HG03558 (cell line): ENCODE data around the gene GAPDHS.

Source experiments
- ATAC-seq: cut with Tn5 transposase; IDR thresholded peaks from one replicate; pipeline ENCODE4 v1.9.1; 2021; ENCODE audit warnings: moderate number of reproducible peaks; ENCODE audit not compliant: unreplicated experiment; ENCODE audit errors: extremely low read depth

GAPDHS gene

GRCh38 chr19:35509861-35510625 is 23.2 kb upstream of the GAPDHS start:
- no peak for ATAC-seq

DNA sequence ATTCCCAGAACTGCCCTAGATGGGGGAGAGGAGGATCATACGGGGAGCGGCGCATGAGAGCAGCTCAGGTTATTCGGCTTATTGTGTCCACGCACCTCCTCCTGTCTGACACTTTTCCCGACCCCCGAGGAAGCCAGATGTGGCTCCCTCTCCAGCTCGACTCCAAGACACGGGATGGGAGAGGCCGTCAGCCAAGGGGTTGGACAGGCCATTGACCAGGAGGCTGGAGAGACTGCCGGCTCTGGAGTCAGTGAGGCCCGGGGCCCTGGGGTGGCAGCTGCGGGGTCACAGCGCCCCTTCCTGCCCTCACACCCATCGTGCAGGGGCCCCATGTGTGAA is 22.7 kb upstream of the GAPDHS start:
- no peak for ATAC-seq

DNA sequence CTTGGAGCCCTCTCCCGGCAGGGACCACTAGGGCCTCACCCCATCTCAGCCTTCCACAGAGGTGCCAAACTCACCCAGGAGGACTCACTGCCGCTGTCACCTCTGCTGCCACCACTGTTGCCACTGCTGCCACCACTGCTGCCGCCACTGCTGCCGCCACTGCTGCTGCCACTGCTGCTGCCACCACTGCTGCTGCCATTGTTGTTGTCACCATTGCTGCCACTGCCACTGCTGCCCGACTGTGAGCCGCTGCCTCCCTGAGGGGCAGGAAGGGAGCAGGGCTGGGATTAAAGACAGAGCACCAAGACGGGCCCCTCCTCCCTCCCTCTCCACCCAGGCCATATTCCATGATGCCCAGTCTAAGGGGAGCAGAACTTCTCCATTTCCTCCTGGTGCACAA is 21.9 kb upstream of the GAPDHS start:
- no peak for ATAC-seq

DNA sequence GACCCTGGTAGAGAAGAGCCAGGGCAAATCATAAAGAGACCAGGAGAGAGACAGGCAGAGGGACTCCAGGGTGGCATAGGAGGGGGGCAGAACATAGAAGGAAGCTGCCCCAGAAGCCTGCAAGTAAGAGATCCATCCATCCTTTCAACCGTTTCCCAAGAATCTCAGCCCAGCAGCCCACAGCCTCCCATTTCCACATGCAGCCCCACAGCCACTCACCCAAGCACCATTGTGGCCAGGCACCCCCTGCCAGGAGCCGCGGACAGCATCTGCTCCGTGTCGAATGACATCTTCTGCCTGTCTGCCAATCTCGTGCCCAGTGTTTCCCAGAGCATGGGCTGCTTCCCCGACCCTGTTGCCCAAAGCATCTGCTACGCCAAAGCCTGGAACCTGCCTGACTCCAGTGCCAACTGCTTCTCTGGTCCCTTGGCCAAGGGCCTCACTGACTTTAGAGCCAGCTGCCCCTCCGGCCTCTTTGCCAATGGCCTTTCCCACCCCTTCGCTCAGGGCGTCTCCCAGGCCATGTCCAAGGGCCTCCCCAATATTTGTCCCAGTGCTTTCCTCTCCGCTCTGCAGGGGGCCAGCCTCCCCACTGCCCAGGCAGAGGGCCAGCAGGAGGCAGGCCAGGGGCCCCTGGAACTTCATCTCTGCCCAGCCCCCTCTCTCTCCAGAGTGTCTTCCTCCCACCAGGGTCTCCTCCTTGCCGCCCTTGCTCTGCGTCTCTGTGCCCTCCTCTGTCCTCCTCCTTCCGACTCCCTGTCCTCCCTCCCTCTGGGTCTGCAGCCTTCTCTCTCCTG is 20.2 kb upstream of the GAPDHS start:
- no peak for ATAC-seq

GRCh38 chr19:35513628-35514281 is 19.5 kb upstream of the GAPDHS start, which contains the start of gene DMKN:
Gene DMKN, minus strand, starts transcription at chr19:35513649. Its CDS starts 174 bp downstream, at chr19:35513475.
- no peak for ATAC-seq

DNA sequence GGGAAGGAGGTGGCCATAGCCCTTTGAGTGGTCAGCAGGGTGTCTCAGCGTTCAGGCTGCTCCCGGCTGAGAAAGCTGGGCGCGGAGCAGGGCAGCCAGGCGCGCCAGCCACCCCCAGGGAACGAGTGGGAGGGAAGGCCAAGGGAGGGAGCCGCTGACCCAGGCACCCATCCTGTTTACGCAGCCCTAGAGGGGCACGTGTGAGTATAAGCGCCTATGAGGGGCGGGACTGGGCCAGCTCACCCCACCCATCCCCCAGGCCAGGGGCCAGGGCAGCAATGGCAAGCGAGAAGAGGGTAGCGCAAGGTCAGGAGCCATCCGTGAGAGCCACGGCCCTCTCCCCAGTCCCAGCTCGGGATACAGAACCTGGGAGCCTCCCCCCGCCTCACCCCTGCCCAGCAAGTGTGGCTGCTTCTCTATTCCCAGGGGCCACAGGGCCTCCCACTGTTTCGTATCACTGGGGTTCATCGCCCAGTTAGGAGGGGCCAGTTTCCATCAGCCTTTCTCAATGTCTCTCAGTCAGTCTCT is 18.9 kb upstream of the GAPDHS start:
- no peak for ATAC-seq

DNA sequence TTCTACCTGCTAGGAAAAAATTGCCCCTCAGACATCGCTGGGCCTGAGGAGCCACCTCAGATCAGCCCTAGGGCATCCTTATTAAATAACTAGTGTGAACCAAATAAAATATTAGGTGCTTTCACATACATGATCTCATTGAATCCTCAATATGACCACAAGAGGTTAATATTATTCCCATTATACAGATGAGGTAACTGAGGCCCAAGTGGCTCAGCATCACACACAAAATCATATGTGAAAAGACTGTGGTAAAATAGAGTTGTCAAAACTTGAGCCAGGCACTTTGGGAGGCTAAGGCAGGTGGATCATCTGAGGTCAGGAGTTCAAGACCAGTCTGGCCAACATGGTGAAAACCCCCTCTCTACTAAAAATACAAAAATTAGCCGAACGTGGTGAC is 16.9 kb upstream of the GAPDHS start:
- ATAC-seq: no peak

GRCh38 chr19:35517342-35517741 is 15.9 kb upstream of the GAPDHS start:
- no peak for ATAC-seq

DNA sequence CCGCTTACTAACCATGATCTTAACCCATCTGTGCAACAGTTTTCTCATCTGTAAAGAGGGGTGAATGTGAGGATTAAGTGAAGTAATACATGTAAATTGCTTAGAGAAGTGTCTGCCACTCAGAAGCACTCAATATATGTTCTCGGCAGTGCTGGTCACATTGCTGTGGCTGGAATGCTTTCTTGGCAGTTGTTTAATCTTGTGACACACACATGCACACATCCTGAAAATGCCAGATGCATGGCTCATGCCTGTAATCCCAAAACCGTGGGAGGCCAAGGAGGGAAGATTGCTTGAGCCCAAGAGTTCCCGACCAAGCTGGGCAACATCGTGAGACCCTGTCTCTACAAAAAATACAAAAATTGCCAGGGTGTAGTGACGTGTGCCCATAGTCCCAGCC is 14.9 kb upstream of the GAPDHS start:
- no peak for ATAC-seq

GRCh38 chr19:35519291-35519690 is 14.0 kb upstream of the GAPDHS start:
- ATAC-seq: no peak

- ATAC-seq: no peak
These were observed 12.0 kb upstream of the GAPDHS start for GRCh38 chr19:35521124-35521743.

GRCh38 chr19:35522745-35523327 is 10.4 kb upstream of the GAPDHS start:
- ATAC-seq: no peak

GRCh38 chr19:35524181-35524837 is 8.9 kb upstream of the GAPDHS start:
- ATAC-seq: no peak

DNA sequence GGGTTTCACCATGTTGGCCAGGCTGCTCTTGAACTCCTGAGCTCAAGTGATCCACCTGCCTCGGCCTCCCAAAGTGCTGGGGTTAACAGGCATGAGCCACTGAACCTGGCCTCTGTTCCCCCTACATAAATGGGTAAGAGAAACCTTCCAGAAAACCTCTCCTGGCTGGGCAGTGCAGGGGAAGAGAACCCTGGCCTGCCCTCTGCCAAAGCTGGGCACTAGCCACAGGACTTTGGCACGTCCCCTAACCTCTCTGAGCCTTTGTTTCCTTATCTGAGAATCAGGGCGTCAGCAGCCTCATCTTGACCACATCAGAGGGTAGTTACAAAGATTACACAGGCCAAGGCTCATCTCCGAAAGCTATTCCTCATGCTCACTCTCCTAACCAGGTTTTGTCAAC is 7.4 kb upstream of the GAPDHS start:
- ATAC-seq: no peak

GRCh38 chr19:35528218-35529038 is 4.8 kb upstream of the GAPDHS start, which contains the start of gene SBSN:
Gene SBSN, minus strand, starts transcription at chr19:35528311. Its CDS starts 30 bp downstream, at chr19:35528281.
- no peak for ATAC-seq

GRCh38 chr19:35529241-35530218 is 3.7 kb upstream of the GAPDHS start:
- no peak for ATAC-seq

DNA sequence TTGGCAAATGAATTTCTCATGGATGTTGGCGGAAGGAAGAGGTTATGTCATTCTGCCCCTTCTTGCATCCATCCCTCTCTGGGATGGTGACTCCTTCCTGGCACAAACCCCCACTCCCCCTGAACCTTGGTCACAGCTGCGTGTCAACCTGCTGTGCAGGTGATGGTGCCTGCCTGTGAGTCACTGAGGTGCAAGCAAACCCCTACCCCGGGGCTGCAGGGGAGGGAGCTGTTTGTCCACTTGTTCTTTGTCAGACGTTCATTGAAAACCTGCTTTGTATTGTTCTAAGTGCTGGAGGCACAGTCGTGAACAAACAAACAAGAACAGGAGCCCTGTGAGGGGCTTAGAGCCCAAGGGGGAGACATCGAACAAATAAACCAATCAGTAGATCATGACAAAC is 2.0 kb upstream of the GAPDHS start:
- ATAC-seq: no peak
